Pulmonary artery endothelial cell (primary cell): ENCODE results near the gene GJB6. TPM values are rescaled to one million over a fixed set of nuclear protein-coding genes. Genes with fewer than 3 reads are reported as not detected.

ENCODE experiments used
- DNase-seq: peaks from one replicate; pipeline ENCODE4 v3.0.0-alpha.2; 2011; ENCODE audit warnings: low read depth, low spot score
- total RNA-seq: library from RNA; depleted of rRNA; stranded (reverse); fragments of >200 nt; gene quantifications from 2 replicates; pipeline ENCODE4 v1.2.3, GENCODE V29; 2014

Gene GJB6
- total RNA-seq, 1 donor from 2014 or later = not detected

DNA sequence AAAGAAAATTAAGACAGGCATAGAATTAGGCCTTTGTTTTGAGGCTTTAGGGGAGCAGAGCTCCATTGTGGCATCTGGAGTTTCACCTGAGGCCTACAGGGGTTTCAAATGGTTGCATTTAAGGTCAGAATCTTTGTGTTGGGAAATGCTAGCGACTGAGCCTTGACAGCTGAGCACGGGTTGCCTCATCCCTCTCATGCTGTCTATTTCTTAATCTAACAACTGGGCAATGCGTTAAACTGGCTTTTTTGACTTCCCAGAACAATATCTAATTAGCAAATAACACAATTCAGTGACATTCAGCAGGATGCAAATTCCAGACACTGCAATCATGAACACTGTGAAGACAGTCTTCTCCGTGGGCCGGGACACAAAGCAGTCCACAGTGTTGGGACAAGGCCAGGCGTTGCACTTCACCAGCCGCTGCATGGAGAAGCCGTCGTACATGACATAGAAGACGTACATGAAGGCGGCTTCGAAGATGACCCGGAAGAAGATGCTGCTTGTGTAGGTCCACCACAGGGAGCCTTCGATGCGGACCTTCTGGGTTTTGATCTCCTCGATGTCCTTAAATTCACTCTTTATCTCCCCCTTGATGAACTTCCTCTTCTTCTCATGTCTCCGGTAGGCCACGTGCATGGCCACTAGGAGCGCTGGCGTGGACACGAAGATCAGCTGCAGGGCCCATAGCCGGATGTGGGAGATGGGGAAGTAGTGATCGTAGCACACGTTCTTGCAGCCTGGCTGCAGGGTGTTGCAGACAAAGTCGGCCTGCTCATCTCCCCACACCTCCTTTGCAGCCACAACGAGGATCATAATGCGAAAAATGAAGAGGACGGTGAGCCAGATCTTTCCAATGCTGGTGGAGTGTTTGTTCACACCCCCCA is 43.2 kb downstream of the GJB6 start:
- DNase-seq = no peak

DNA sequence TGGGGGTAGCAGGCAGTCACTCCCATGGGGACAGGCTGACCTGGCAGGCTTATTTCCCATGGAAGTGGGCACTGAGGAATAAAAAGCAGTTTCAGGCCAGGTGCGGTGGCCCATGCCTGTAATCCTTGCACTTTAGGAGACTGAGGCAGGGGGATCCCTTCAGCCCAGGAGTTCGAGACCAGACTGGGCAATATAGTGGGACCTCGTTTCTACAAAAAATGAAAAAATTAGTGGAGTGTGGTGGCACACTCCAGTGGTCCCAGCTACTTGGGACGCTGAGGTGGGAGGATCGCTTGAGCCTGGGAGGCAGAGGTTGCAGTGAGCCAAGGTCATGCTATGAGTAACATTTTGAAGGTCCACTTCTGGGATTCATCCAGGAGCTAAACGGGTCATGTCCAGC is 45.3 kb downstream of the GJB6 start:
- DNase-seq = no peak

DNA sequence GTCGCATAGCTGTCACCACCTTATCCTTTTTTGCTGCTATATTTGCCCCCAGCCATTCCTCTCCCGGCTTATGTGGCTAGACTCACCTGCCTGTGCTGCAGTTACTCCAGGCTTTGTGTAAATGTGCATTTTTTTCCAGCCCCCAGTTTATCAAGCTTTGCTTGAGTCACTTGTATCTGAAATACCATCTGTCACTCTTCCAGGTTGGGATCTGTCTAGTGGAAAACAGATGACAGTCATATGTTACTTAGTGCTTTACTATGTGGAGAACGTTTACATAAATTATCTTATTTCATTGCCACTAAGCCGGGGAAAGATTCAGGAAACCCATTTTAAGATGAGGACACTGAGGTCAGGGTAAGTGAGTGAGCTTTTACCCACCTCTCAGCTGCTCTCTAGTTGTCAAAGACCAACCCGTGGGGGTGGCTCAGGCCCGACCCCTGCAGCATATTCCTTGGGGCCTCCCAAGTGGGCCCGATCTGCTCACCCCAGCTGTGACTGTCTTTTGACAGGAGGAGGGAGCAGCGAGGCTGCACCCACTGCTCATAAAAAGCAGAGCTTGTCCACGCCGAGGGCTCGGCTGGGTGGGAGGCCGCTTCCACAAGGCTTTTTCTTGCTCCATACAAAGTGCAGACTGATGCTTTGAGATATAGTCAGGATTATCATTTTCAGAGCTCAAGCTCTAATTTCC is 46.6 kb downstream of the GJB6 start:
- DNase-seq = no peak

DNA sequence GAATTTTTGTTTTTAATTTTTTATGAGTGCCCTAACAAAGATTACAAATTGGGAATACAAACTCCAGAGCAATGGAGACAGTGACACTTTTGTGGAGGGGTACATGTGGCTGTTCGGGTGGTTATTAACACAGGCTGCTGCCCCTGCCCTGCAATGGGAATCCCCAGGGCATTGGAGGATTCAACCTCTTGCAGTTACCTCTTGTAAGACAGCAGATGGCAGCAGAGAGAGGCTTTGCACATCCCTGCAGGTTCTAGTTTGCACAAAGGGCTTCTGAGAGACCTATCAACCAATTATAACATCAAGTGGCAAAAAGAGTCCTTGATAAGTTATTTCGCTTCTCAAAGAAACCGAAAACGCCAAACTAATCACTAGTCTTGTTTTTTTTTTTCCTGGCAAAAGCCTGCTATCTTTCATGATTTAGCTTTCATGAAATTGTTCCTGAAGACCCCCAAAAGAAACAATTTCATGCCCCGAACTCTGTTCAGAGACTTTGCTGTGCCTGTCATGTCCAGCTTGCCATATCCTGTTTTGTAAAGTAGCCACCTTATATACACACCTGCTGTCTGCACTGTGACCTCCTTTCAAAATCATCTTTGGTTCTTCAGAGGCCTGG is 49.8 kb downstream of the GJB6 start:
- DNase-seq = peak; percentile 44

DNA sequence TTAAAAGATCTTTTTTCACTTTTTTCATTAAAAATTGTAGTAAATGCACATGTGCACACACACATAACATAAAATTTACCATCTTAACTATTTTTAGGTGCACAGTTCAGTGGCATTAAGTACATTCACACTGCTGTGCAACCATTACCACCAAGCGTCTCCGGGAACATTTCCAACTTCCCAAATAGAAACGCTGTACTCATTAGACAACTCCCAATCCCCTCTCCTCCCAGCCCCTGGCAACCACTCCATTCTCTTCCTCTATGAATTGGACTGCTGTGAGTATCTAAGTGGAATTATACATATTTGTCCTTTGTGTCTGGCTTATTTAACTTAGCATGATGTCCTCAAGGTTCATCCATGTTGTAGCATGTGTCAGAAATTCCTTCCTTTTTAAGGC is 50.9 kb downstream of the GJB6 start:
- DNase-seq = no peak

DNA sequence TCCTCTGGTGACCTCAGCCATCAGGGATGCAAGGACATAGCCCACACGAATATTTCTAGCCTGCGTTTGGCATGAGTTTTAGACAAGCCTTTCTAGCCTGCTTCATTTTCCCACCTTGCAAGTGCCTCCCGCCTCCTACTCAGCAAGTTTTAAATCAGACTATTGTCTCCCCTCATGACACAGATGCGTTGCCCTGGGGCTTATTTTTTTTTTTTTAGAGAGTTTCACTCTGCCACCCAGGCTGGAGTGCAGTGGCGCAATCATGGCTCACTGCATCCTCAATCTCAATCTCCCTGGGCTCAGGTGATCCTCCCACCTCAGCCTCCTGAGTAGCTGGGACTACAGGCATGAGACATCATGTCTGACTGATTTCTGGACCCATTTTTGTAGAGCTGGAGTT is 54.0 kb downstream of the GJB6 start:
- no peak for DNase-seq

DNA sequence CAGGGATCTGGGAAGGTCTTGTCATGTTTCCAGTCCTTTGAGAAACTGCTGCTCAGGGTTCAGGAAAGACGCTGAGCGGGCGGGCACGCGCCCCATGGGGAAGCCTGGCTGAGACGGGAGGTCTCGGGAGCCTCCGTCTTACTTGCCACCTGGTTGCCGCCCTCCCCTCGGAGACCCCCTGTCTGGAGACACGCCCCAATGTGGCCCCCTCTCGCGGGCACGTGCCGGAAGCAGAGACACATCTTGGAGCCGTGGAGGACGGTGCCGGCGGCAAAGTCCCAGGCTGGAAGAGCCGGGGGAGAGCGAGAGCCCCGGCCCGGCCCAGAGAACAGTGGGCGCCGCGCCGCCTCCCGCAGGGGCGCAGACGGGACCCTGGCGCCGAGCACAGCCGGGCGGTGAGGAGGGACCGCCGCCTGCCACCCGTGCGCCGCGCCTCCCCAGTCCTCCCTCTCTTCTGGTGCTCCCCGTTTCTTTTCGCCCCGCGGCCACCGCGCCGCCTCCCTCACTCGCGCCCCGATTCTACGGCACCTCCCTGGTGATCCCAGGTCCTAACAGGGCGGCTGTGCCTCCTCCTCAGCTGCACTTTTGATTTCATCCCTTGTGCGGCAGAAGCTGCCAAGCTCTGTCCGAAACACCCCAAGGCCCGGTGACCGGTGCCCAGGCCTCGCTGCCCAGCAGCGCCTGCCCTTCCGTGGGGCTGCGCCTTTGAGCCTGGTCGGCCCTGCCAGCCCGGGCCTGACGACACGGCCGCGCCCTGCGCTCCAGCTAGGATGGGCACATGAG is 54.9 kb downstream of the GJB6 start:
- DNase-seq = no peak

DNA sequence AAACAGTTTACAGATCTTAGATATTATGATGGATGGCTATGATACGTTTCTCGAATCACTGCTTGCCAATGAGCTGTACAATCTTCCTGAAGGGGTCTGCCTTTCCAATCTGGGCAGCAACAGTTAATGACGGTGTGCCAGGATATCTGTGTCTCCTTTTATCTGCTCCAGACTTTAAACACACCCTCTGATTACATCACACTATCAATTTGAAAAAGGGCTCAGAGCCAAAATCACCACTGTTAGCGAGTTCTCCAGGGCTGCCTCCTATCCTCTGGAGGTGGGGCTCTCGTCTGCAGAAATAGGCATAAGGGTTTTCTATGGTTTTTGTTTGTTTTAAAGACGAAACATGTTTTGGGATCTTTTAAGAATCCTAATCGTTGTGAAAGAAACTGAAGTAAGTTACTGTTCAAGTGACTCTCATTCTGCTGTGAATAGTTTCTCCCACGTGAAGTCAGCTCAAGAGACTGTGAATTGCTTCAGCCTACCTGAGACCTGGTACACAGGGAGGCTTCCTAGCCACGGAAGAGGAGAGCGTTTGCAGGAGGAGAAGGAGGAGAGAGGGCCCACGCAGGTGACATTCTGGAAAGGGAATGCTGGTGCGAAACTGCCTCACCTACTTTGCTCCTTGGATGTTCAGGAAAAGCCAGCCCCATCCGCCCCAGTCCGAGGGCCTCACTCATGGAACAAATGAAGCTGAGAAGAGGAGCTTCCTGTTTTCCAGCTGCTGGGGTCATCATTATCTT is 56.0 kb downstream of the GJB6 start:
- DNase-seq = no peak

DNA sequence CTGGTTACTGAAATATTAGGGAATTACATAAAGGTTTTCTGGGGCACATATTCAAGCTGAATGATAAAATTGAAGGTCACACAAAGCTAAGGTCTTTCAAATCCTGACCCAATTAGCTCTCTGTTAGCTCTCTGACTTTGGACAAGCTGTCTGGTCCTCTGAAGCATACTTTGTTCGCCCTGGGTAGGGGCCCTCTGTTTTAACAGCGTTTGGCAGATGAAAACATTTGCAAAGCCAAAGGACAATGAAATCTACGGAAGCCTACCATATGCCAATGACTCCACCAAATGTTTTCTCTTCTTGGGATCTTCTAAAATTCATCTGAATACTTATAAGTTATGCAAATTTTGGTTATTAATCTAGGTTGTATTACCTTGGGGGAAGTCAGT is 56.7 kb downstream of the GJB6 start:
- DNase-seq = no peak

DNA sequence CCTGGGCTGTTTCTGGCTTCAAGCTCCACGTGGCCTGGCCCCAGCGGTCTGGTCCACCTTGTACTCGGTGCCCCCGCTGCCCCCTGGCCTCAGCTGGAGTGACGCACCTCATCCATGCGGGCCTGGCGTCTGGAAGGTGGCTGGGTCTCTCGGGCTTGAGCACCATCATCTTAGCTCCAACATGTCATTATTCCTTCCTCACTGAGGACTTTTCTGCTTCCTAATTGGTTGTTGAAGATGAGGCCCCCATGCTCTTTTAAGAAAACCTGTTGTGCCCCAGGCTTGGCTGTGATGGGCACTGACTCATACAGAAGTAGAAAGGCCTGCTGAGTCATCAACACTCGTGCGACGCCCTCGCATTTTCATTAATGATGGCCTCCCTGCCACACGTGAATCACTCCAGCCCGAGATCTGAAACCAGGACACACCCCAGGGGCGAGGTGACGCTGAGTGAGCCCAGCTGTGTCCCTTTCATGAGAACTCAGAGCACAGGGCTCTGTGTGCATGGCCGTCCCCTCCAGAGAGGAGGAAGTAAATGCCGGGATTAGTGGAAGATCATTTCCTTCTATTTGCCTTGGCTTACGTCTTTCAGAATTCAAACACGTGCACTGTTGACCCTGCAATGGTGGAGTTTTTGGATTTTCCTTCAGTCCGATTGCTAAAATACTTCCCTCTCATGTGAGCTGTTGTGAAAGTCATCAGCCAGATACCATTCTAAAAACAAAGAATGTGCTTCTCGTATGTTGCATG is 57.3 kb downstream of the GJB6 start:
- DNase-seq = peak; percentile 36

DNA sequence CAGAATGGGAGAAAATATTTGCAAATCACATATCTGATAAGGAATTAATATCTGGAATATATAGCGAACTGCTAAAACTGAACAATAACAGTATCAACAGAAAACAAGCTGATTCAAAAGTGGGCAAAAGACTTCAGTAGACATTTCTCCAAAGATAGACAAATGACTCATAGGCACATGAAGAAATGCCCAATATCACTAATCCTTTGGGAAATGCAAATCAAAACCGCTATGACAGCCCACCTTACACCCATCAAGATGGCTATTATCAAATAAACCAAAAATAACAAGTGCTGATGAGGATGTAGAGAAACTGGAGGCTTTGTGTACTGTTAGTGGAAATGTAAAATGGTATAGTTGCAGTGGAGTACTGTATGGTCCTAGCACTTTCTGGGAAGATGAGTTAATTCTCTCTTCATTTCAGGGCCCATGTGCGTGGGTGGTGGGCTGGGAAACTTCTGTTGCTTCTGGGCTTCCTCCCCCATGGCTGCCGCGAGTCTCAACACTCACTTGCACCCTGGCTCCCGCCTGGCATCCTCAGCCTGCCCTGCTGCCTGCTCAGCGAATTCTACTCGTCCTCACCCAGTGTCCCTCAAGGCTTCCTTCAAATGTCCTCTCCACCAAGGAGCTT is 58.9 kb downstream of the GJB6 start:
- DNase-seq = no peak

Other genes starting within 250 kb of the GJB6 start
- under 0.01 TPM in 2 replicates for gene GJA3, start 71.3 kb downstream of the GJB6 start, total RNA-seq
- 0.14 TPM in 1 of 2 replicates, not detected in the other for gene GJB2, start 39.4 kb downstream of the GJB6 start, total RNA-seq